Fibroblast of lung (primary cell): ENCODE measurements around the gene PLEKHB2. TPM values are rescaled to one million over a fixed set of nuclear protein-coding genes. Genes with fewer than 3 reads are reported as not detected.
"Not testable (repeated sequence)": the region's sequence is repeated elsewhere in the genome, so short reads cannot be mapped to it uniquely, and the experiment has no call there.

Experiments
- DNase-seq, 2 donors: peaks; one replicate each; pipeline versions ENCODE4 v3.0.0 to v3.0.0-alpha.2; 2010; ENCODE audit warnings: low read depth in 2 of 2
- H2AFZ ChIP-seq: 2 replicates; pipeline ENCODE4 v1.5.1; 2012; ENCODE audit warnings: low read length, control low read depth, inconsistent platforms
- H3K27ac ChIP-seq: 2 replicates; pipeline ENCODE4 v1.5.1; 2011; ENCODE audit warnings: low read length, control low read depth; ENCODE audit not compliant: insufficient read depth
- H3K27me3 ChIP-seq: 2 replicates; pipeline ENCODE4 v1.5.1; 2011; ENCODE audit warnings: mild to moderate bottlenecking, low read length; ENCODE audit not compliant: control insufficient read depth, insufficient read depth
- H3K36me3 ChIP-seq: 2 replicates; pipeline ENCODE4 v1.5.1; 2011; ENCODE audit warnings: low read length; ENCODE audit not compliant: control insufficient read depth, insufficient read depth
- H3K4me1 ChIP-seq: 2 replicates; pipeline ENCODE4 v1.5.1; 2011; ENCODE audit warnings: low read length; ENCODE audit not compliant: control insufficient read depth, insufficient read depth; ENCODE audit errors: extremely low read depth
- H3K4me2 ChIP-seq: 2 replicates; pipeline ENCODE4 v1.5.1; 2011; ENCODE audit warnings: low read length, control low read depth; ENCODE audit not compliant: insufficient read depth; ENCODE audit errors: extremely low read depth
- H3K4me3 ChIP-seq, 4 experiments: fragments of 200-600 bp in 1 of 4; sonication (generic) in 1 of 4; replicated peaks in 1 of 4; 2 replicates each; pipeline ENCODE4 v1.5.1; 2011 to 2016; ENCODE audit warnings: low read length in 4 of 4, low read depth in 3 of 4, mild to moderate bottlenecking in 3 of 4, control low read depth in 2 of 4, inconsistent platforms in 1 of 4, mixed read lengths in 1 of 4; ENCODE audit not compliant: insufficient read depth in 1 of 4; ENCODE audit errors: control extremely low read depth in 1 of 4
- H3K79me2 ChIP-seq: 2 replicates; pipeline ENCODE4 v1.5.1; 2012; ENCODE audit warnings: mild to moderate bottlenecking, low read length, inconsistent platforms; ENCODE audit not compliant: control insufficient read depth, insufficient read depth
- H3K9ac ChIP-seq: 2 replicates; pipeline ENCODE4 v1.5.1; 2011; ENCODE audit warnings: mild to moderate bottlenecking, low read length, control low read depth; ENCODE audit not compliant: insufficient read depth
- H3K9me3 ChIP-seq: 2 replicates; pipeline ENCODE4 v1.5.1; 2012; ENCODE audit warnings: low read depth, low read length; ENCODE audit not compliant: control insufficient read depth, insufficient read depth
- H4K20me1 ChIP-seq: 2 replicates; pipeline ENCODE4 v1.5.1; 2011; ENCODE audit warnings: low read length; ENCODE audit not compliant: control insufficient read depth, insufficient read depth; ENCODE audit errors: extremely low read depth
- EZH2 ChIP-seq: IDR thresholded peaks from 2 replicates; pipeline ENCODE4 v1.5.1; 2012; ENCODE audit warnings: low read length, control low read depth, mild to moderate bottlenecking; ENCODE audit errors: missing control alignments
- polyA plus RNA-seq, 2 donors: library from polyadenylated mRNA; depleted of rRNA in 1 of 2; stranded (reverse) in 1 of 2; unstranded in 1 of 2; fragments of >200 nt; gene quantifications; 2 replicates each; pipeline ENCODE4 v1.2.1, GENCODE V29; 2011 to 2012; ENCODE audit warnings: missing spikeins in 1 of 2
- total RNA-seq: library from RNA; depleted of rRNA; stranded (reverse); fragments of >200 nt; gene quantifications from 2 replicates; pipeline ENCODE4 v1.2.1, GENCODE V29; 2014
- TF ChIP-seq, protein P1 (sequence below), 2 donors: IDR thresholded peaks in 1 of 2; conservative IDR thresholded peaks in 1 of 2; 1 replicate in 1 of 2; 2 replicates in 1 of 2; pipeline ENCODE4 v1.5.1; 2011 to 2012; ENCODE audit warnings: low read length in 2 of 2, control low read depth in 1 of 2, inconsistent platforms in 1 of 2, low read depth in 1 of 2, mild to moderate bottlenecking in 1 of 2

The PLEKHB2 gene
- total and polyA plus RNA-seq, 2 donors (not counting 1 experiment from before 2014, with no cell fraction given), result 79.6 to 94.0 TPM

DNA sequence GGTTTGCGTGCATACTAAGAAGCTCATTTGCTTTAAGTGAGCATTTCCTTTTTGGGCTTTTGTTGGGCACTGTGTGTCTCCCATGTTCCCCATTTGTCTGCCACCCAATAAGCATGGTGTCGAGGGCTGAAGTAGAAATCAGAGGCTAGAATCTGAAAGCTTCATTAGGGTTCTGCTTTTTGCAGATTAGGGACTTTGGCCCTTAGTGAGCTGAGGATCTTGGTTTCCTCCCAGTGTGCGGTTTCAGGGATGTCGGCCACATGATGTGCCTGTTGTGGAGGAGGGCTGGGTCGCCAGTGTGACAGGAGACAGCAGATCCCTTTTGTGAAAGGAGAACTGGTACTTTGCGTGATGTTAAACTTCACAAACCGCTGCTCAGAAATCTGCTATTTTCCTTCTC, 41.1 kb downstream of the PLEKHB2 start:
- Histone ChIP-seq H3K4me2 (no peak overlapping the region), H3K4me1 (no peaks in the 10 kb centered on the region), H3K36me3 (peaks cover 6% of the 10 kb centered on the region), H3K27me3 (no peaks in the 10 kb centered on the region), H3K79me2 (no peaks in the 10 kb centered on the region), H4K20me1 (no peaks in the 10 kb centered on the region), H2AFZ (no peak overlapping the region), H3K4me3 (no peak overlapping the region), H3K9ac (no peak overlapping the region), H3K9me3 (no peaks in the 10 kb centered on the region), H3K27ac (no peak overlapping the region)
- DNase-seq, result no peak
- TF ChIP-seq, protein P1, sequence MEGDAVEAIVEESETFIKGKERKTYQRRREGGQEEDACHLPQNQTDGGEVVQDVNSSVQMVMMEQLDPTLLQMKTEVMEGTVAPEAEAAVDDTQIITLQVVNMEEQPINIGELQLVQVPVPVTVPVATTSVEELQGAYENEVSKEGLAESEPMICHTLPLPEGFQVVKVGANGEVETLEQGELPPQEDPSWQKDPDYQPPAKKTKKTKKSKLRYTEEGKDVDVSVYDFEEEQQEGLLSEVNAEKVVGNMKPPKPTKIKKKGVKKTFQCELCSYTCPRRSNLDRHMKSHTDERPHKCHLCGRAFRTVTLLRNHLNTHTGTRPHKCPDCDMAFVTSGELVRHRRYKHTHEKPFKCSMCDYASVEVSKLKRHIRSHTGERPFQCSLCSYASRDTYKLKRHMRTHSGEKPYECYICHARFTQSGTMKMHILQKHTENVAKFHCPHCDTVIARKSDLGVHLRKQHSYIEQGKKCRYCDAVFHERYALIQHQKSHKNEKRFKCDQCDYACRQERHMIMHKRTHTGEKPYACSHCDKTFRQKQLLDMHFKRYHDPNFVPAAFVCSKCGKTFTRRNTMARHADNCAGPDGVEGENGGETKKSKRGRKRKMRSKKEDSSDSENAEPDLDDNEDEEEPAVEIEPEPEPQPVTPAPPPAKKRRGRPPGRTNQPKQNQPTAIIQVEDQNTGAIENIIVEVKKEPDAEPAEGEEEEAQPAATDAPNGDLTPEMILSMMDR (conservative IDR thresholded peaks at IDR 0.05 in 1 of 2, IDR thresholded peaks at IDR 0.05 in 1 of 2; ENCODE audit: low read depth in 1 of 2, low read length in 2 of 2), result no peak
- no peak for TF ChIP-seq EZH2

DNA sequence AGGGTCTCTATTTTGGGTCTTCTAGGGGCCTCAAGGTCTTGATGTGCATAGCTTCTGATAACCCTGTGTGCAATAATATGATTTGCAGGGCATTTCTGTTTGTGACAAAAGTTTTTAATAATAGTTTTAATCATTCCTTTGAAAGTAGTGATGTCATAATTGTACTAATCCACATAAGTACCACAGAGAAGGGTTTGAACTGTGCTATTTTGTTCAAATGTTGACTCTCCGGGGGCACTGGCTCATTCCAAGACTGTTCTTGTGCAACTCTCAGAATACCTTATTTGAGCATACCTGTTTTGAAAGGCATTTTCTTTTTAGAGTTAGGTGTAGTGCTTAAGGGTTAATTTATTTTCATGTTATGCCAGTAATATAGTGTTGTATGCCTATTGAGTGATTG, 41.6 kb downstream of the PLEKHB2 start:
- Histone ChIP-seq H3K27me3 (no peaks in the 10 kb centered on the region), H3K79me2 (no peaks in the 10 kb centered on the region), H3K4me3 (no peak overlapping the region), H3K27ac (no peak overlapping the region), H3K4me2 (no peak overlapping the region), H3K9ac (no peak overlapping the region), H2AFZ (no peak overlapping the region), H4K20me1 (no peaks in the 10 kb centered on the region), H3K4me1 (no peaks in the 10 kb centered on the region), H3K9me3 (no peaks in the 10 kb centered on the region), H3K36me3 (peaks cover 6% of the 10 kb centered on the region)
- TF ChIP-seq, protein P1 (conservative IDR thresholded peaks at IDR 0.05 in 1 of 2, IDR thresholded peaks at IDR 0.05 in 1 of 2; ENCODE audit: low read depth in 1 of 2, low read length in 2 of 2), result no peak
- TF ChIP-seq EZH2, result no peak
- DNase-seq, result no peak

DNA sequence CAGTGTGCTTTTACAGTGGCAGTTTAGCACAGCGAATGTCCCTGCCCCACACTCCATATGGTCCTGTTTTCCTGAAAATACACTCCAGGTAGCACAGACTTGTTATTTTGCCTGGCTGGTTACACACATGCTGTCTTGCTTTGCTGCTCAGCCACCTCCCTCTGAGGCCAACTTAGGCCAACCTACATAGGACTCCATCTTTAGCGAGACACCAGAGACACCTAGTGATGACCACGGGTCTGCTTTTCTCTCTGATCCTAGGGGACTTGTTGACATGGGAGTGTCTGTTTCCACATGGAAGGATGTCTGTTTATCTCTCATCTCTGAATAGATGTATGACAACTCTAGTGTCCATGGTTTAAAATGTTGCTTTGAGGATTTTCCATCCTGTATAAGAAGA, 43.3 kb downstream of the PLEKHB2 start:
- Histone ChIP-seq H3K27ac (no peak overlapping the region), H3K4me2 (no peak overlapping the region), H2AFZ (no peak overlapping the region), H3K27me3 (no peaks in the 10 kb centered on the region), H3K79me2 (no peaks in the 10 kb centered on the region), H3K9me3 (no peaks in the 10 kb centered on the region), H3K4me3 (no peak overlapping the region), H3K36me3 (peaks cover 6% of the 10 kb centered on the region), H3K9ac (no peak overlapping the region), H3K4me1 (no peaks in the 10 kb centered on the region), H4K20me1 (no peaks in the 10 kb centered on the region)
- DNase-seq, result no peak
- TF ChIP-seq, protein P1 (conservative IDR thresholded peaks at IDR 0.05 in 1 of 2, IDR thresholded peaks at IDR 0.05 in 1 of 2; ENCODE audit: low read depth in 1 of 2, low read length in 2 of 2), result no peak
- no peak for TF ChIP-seq EZH2

DNA sequence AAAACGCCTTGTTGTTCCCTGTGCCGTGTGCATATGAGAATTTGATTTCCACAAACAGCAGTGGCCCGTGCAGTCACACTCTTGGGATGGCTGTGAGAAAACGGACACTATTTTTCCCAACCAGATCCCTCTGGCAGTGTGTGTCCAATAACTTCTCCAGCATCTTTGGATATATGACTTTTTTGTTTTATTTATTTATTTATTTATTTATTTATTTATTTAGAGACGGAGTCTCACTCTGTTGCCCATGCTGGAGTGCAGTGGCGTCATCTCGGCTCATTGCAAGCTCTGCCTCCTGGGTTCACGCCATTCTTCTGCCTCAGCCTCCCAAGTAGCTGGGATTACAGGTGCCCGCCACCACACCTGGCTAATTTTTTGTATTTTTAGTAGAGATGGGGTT, 45.0 kb downstream of the PLEKHB2 start:
- not testable (repeated sequence) for H3K27ac ChIP-seq, H3K27me3 ChIP-seq, H4K20me1 ChIP-seq, H3K36me3 ChIP-seq, H3K4me1 ChIP-seq, H3K4me2 ChIP-seq, H3K79me2 ChIP-seq, DNase-seq, H3K4me3 ChIP-seq, H3K9ac ChIP-seq, H3K9me3 ChIP-seq, H2AFZ ChIP-seq
